Calu3 (cell line): ENCODE data around the gene STX17. TPM values are rescaled to one million over a fixed set of nuclear protein-coding genes. Genes with fewer than 3 reads are reported as not detected.
"Not testable (repeated sequence)": the region's sequence is repeated elsewhere in the genome, so short reads cannot be mapped to it uniquely, and the experiment has no call there.

Source experiments
- BruUV-seq: library from RNA; stranded (reverse); fragments of 400-500 nt; replicated peaks from 2 replicates; lab custom pipeline; 2021; lab: Mats Ljungman, UMichigan
- CTCF ChIA-PET: fragments of 300-600 bp; sonication (Branson Sonifier 250); formaldehyde crosslinking; loops from one replicate; lab custom pipeline; 2022; ENCODE audit warnings: antibody characterized with exemption; lab: Charles Lee
- DNase-seq: peaks from one replicate; pipeline ENCODE4 v3.0.0; 2022
- H3K27ac Mint-ChIP-seq: one replicate; pipeline ENCODE4 v1.8.0; 2022; ENCODE audit warnings: mixed read lengths; ENCODE audit not compliant: unreplicated experiment
- H3K27me3 Mint-ChIP-seq: one replicate; pipeline ENCODE4 v1.8.0; 2022; ENCODE audit warnings: mixed read lengths; ENCODE audit not compliant: unreplicated experiment
- H3K36me3 Mint-ChIP-seq: one replicate; pipeline ENCODE4 v1.8.0; 2022; ENCODE audit warnings: mild to moderate bottlenecking, moderate library complexity, mixed read lengths; ENCODE audit not compliant: insufficient read depth, unreplicated experiment
- H3K4me1 Mint-ChIP-seq: one replicate; pipeline ENCODE4 v1.8.0; 2022; ENCODE audit warnings: mild to moderate bottlenecking, low read depth, mixed read lengths; ENCODE audit not compliant: unreplicated experiment
- H3K4me3 Mint-ChIP-seq: one replicate; pipeline ENCODE4 v1.8.0; 2022; ENCODE audit warnings: mild to moderate bottlenecking, low read depth, moderate library complexity, mixed read lengths; ENCODE audit not compliant: unreplicated experiment
- H3K9me3 Mint-ChIP-seq: one replicate; pipeline ENCODE4 v1.8.0; 2022; ENCODE audit warnings: low read depth, mixed read lengths; ENCODE audit not compliant: unreplicated experiment
- intact Hi-C: fragments of 100-400 bp; cut with micrococcal nuclease; formaldehyde crosslinking; loops from one replicate; pipeline ENCODE4 v1.10.0; 2022; ENCODE audit not compliant: unreplicated experiment
- total RNA-seq: library from RNA; stranded (reverse); gene quantifications from 2 replicates; pipeline ENCODE4 v1.2.3, GENCODE V29; 2022
- TF ChIP-seq, protein P1 (sequence below): fragments of 200-600 bp; IDR thresholded peaks from one replicate; pipeline ENCODE4 v1.8.0; 2022; ENCODE audit warnings: antibody characterized with exemption; ENCODE audit not compliant: unreplicated experiment

STX17 gene
- total RNA-seq, 1 experiment from 2014 or later, result 21.5 TPM

DNA sequence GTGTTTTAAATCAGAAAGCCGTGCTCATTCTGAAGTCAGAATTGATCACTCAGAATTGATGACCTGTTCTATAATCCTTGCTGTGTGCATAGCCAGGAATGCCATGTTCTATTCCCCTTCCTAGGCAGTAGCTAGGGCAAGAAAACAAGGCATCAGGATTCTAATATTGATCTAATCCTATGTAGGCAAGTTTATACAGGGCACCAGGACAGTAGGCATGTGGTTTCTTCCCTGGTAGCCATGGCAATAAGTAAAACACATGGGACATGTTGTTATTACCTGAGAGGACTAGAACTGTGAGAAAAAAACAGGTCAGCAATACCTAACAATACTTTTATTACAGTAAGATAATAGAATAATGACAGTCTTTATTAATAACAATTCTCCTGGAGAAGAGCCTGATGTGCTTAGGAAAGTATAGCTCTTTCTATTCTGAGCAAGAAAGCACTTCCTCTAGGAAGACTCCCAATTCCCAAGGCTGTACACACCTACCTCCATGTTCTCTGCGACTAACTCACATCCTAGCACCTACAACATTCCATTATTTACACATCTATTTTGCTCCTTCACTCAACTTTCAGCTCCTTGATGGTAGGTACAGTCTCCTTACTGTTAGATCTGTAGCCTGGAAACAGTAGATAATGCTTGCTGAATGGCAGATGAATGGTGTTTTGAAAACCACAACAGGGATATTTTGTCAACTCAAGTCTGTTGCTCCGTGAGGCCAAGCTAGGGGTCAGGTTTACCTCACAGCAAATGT lies 70.8 kb downstream of the STX17 start:
- CTCF ChIA-PET, result no interaction called here
- Mint-ChIP-seq H3K9me3 (no peaks in the 10 kb centered on the region), H3K27ac (no peak overlapping the region), H3K27me3 (no peaks in the 10 kb centered on the region), H3K4me1 (no peaks in the 10 kb centered on the region), H3K4me3 (no peak overlapping the region), H3K36me3 (peaks cover 8% of the 10 kb centered on the region)
- no peak for DNase-seq
- no TSS peak for BruUV-seq
- TF ChIP-seq, protein P1, sequence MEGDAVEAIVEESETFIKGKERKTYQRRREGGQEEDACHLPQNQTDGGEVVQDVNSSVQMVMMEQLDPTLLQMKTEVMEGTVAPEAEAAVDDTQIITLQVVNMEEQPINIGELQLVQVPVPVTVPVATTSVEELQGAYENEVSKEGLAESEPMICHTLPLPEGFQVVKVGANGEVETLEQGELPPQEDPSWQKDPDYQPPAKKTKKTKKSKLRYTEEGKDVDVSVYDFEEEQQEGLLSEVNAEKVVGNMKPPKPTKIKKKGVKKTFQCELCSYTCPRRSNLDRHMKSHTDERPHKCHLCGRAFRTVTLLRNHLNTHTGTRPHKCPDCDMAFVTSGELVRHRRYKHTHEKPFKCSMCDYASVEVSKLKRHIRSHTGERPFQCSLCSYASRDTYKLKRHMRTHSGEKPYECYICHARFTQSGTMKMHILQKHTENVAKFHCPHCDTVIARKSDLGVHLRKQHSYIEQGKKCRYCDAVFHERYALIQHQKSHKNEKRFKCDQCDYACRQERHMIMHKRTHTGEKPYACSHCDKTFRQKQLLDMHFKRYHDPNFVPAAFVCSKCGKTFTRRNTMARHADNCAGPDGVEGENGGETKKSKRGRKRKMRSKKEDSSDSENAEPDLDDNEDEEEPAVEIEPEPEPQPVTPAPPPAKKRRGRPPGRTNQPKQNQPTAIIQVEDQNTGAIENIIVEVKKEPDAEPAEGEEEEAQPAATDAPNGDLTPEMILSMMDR, result no peak
- intact Hi-C loops, result no loop called here

DNA sequence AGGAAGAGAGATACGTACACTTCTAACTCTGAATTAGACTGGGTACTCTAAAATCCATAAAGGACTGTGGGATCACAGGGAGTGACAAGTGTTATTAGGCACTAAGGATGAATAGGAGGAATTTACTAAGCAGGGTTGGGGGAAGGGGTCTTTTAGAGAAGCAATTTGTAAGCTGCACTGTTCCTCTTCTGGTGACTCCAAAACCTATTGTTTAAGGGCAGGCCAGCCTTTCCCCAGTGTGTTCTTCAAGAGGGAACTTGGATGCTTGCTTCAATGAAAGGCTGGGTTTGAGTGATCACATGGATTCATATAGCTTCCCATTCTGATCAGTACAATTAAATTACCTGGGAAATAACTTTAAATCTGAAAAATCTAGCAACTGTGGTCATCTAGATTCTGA lies 71.8 kb downstream of the STX17 start:
- CTCF ChIA-PET, result no interaction called here
- DNase-seq, result no peak
- Mint-ChIP-seq H3K9me3 (no peaks in the 10 kb centered on the region), H3K27ac (no peak overlapping the region), H3K36me3 (peaks cover 8% of the 10 kb centered on the region), H3K27me3 (no peaks in the 10 kb centered on the region), H3K4me3 (no peak overlapping the region), H3K4me1 (no peaks in the 10 kb centered on the region)
- intact Hi-C loops, result no loop called here
- no TSS peak for BruUV-seq
- TF ChIP-seq, protein P1, result no peak

DNA sequence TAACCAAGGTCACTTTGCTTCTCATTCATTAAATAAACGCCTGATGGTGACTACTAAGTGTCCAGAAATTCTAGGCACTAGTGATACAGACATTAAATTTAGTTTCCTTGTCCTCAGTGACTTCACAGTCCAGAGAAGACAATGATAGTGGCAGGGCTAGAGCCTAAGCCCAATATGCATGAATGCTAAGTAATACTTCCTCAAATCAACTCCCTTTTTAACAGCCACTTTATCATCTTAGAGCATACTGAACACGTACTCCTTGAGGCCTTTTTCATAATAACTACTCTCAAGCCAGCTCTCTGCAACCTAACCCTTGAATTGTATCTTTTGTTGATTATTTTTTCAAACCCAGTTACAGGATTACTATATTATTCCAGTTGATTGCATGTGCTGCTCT lies 74.1 kb downstream of the STX17 start:
- Mint-ChIP-seq H3K27ac (no peak overlapping the region), H3K9me3 (no peaks in the 10 kb centered on the region), H3K4me1 (no peaks in the 10 kb centered on the region), H3K36me3 (peaks cover 8% of the 10 kb centered on the region), H3K4me3 (no peak overlapping the region), H3K27me3 (no peaks in the 10 kb centered on the region)
- intact Hi-C loops, result no loop called here
- CTCF ChIA-PET, result no interaction called here
- TF ChIP-seq, protein P1, result no peak
- no TSS peak for BruUV-seq
- no peak for DNase-seq

DNA sequence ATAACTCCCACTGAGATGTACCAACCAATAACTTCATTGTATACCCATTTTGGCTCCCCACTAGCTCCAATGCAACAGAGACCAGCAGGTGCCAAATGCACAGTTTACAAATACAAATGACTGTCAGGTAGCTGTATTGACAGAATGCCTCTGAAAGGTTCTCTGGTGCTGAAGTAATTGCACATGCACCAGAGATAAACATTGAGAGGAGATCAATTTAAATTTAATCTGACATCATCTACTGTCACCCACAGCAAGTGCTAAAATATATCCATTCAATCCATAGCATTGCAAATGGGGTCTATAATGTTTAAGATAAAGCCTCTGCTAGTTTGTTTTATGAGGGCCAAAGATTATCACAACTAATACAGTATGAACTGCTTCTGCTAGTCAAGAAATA lies 80.2 kb downstream of the STX17 start:
- TF ChIP-seq, protein P1, result no peak
- BruUV-seq, result no TSS peak
- no peaks in the 10 kb centered on the region for H3K27me3 Mint-ChIP-seq
- no peaks in the 10 kb centered on the region for H3K36me3 Mint-ChIP-seq
- H3K4me1 Mint-ChIP-seq, result no peaks in the 10 kb centered on the region
- no peak overlapping the region for H3K27ac Mint-ChIP-seq
- intact Hi-C loops, result no loop called here
- no peak overlapping the region for H3K4me3 Mint-ChIP-seq
- peaks cover 13% of the 10 kb centered on the region for H3K9me3 Mint-ChIP-seq
- DNase-seq, result no peak
- CTCF ChIA-PET, result no interaction called here

DNA sequence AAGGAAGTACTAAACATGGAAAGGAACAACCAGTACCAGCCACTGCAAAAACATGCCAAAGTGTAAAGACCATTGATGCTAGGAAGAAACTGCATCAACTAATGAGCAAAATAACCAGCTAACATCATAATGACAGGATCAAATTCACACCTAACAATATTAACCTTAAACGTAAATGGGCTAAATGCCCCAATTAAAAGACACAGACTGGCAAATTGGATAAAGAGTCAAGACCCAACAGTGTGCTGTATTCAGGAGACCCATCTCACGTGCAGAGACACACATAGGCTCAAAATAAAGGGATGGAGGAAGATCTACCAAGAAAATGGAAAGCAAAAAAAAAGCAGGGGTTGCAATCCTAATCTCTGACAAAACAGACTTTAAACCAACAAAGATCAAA lies 84.1 kb downstream of the STX17 start:
- intact Hi-C loops, H3K4me3 Mint-ChIP-seq, H3K36me3 Mint-ChIP-seq, H3K27ac Mint-ChIP-seq, DNase-seq, CTCF ChIA-PET, H3K27me3 Mint-ChIP-seq, BruUV-seq, H3K4me1 Mint-ChIP-seq: not testable (repeated sequence)
- H3K9me3 Mint-ChIP-seq, result peaks cover 14% of the 10 kb centered on the region
